NCI-H510A (cell line): ENCODE results near the gene PXMP2.

Experiments used
- DNase-seq: peaks from one replicate; lab custom pipeline; 2025; lab: John Stamatoyannopoulos, UW

The PXMP2 gene

DNA sequence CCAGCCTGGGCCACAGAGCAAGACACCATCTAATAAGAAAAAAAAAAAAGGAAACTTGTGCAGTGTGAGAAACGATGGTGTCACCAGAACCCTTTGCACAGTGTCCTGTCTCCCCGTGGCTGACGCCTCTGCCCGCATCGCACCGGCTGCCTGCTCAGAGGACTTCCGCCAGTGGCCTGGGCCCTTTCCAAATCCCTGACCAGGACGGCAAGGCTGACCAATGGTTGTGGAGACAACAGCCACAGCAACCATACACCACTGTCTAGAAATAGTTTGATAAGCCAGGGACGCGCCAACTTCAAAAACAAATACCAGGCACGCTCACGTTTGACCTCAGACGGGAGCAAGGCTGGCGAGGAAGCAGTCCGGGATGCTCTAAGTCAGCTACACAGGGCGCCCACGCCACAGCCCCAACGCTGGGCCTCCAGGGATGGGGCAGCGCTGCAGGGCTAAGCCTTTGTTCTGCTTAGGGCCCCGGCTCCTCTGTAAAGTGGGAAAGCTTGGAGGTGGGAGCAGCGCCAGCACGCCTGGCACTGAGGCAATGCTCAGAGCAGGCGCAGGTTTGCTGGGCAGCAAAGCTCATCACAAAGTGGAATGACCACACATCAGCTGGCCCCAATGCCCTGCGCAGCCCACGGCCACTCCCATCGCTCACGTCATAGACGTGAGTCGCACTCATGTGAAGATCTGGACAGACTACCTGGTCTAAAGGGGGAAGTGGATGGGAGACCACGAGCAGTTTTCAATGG is 35.8 kb downstream of the PXMP2 start:
- no peak for DNase-seq

DNA sequence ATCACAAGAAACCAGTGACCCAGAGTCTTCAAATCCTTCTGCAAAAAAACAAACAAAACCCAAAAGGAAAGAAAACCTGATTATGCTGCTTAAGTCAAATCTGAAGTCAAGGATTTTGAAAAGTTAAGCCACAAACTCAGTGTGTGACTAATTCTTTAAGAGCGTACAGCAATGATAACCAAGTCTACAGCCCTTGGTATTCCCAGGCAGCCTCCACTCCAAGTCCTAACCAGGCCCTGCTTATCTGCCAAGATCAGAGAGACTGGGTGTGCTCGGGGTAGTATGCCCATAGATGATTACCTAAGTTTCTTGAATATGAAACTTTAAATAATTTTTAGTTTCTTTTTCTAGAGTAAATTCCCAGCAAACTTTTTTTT is 36.4 kb downstream of the PXMP2 start:
- DNase-seq, result no peak

DNA sequence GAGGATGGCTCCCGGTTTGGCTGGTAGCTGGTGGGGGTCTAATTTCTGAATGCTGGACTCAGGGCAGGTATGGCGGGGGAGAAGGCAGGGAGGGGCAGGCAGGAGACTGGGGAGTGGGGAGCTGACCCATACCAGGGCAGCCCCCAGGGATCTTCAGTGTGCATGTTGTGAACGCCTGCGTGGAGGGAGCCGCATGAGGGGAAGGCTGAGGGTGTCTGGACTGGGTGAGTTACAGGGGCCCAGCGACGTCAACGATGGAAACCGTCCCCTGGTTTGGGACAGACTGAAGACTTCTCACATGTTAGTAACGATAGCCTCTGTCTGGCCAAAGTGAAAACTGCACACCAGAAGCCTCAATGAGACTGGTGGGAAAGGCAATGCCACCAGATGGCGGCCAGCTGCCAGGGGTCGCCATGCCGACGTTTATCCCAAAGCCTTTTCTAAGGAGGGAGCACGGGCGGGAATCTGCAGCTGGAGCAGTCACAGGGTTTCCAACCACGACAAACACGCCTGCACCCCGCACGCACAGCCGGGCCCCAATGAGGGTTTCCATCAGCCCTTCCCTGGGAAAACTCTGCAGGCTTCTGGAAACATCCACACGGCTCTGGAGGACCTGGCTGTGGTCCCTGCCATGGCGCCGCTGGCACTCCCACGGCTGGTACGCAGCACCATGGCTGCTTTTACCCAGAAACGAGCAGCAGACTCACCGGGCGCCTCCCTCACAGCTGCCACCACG is 37.3 kb downstream of the PXMP2 start:
- no peak for DNase-seq

DNA sequence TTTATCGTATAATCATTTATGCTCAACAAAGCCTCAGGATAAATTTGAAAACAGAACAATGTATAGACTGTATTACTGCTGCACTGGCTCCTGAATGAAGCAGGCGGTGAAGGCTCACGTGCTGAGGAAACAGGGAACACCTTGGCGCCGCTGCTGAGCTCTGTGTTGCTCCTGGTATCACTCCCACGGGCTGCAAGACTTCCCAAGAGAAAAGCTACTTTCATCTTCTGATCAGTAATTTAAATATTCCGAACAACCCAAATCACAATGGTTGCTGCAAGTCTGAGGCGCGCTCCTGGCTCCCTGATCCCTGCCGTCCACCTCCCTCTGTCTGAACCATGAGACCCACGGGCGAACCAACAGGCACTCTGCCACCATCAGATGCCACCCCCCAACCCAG is 39.0 kb downstream of the PXMP2 start:
- DNase-seq, result no peak

DNA sequence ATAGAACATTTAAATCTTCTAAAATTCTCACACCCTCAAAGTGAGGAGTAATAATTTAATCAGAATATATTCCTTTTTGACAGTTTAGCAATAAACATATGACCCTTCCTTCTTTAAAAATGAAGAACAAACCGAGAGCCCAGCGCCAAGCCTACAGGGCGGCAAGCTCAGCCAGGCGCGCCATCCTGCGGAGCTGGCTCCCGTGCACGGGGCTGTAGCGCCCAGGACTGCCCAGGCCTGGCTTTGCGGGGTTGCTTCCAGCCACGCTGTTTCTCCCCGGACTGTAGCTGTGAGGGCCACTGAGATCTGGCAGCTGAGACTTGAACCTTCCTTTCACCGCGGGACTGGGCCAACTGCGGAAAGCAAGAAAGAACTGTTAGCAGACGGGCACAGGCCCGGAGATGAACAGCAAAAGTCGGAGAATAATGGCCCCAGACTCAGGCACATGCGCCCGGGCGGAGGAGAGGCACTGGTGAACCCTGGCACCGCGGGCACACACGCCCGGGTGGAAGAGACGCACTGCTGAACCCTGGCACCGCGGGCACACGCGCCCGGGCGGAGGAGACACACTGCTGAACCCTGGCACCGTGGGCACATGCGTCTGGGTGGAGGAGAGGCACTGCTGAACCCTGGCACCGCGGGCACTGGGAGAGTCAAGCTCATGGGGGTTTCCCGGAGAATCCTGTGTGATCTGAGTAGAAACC is 39.9 kb downstream of the PXMP2 start:
- DNase-seq, result no peak

DNA sequence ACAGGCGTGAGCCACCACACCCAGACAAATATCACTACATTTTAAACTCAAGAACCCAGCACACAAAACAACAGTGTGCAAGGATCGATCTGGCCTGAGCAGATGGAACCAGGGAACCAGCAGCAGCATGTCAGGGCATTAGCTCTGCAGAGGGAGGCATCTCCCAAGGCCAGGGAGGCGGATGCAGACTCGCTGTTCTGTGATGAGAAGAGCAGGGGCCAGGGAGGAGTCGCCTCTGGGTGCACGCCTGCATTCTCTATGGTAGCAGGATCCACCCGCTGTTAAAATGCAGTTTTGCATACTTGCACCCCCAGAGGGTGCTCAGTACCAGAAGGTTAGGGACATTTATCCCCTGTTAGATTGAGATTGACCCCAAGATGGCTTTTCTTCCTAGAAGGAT is 41.1 kb downstream of the PXMP2 start:
- no peak for DNase-seq

DNA sequence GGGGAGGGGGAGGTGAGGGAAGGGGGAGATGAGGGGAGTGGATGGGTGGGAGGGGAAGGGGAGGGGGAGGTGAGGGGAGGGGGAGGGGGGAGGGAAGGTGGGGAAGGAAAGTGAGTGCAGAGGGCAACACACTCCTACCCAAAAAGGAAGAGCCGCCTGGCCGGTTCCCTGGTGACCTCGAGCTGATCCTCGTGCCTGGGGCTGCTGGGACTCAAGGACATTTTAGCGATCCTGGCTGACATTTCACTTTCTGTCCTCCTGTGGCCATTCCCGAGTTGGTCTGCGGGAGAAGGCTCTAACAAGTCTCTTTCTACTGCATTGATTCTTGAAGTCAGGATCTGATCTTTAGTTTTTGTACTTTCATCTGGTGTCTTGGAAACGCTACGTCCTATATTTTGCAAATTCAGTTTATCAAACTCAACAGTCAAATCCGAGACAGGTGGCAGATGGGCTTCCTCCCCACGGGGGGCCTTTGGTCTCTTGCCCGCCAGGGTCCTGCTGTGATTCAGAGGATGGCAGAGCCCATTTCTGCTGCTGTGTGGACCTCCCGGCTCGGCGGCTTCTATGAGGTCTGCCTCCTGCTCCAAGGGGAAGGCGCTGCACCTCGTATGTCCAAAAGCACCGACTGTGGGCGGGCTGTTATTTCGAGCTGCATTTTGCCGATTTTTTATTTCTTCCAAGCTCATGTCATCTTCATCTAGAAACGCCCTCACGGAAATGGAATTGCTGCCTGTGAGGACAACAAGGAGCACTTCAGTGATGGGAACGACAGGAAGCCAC is 42.3 kb downstream of the PXMP2 start:
- no peak for DNase-seq

DNA sequence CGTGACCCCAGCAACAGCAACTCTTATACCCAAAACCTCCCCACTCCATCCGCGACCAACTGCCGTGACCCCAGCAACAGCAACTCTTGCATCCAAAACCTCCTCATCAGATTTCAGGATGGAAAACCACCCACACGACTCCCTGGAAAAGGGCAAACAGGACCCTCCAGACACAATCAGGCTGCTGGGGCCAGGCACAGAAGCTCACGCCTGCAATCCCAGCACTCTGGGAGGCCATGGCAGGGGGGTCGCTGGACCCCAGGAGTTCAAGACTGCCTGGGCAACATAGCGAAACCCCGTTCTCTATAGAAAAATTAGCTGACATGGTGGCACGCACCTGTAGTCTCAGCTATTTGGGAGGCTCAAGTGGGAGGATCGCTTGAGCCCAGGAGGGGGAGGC is 43.0 kb downstream of the PXMP2 start:
- DNase-seq, result no peak

DNA sequence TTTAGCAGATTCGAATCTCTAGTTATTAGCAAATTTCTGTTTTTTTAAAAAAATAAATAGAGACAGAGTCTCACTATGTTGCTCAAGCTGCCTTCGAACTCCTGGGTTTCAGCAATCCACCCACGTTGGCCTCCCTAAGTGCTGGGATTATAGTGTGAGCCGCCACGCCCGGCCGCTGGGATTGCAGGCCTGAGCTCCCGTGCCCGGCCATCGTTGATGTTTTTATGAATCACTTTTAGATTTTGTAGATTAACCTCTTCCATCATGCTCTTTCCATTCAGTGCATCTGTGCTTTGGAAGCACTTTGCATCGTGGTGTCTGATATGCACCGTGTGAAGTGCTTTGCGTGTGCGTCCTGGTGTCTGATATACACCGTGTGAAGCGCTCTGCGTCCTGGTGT is 44.2 kb downstream of the PXMP2 start:
- no peak for DNase-seq

DNA sequence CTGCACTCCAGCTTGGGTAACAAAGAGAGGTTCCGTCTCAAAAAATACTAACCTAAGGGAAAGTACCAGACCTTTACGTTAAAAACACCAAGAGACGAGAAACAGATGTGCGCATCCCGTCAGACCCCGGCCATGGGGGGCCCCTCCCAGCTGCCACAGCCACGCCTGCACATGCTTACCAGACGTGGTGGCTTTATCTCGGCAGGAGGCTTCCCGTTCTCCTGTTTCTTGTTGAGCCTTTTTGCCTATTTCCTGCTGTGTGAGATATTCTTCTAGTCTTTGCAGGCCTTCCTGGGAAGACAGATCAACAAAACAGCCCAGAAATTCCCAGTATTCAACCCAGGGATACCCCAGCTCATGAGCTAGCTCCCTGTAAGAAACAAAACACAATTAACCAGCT is 46.8 kb downstream of the PXMP2 start:
- no peak for DNase-seq

DNA sequence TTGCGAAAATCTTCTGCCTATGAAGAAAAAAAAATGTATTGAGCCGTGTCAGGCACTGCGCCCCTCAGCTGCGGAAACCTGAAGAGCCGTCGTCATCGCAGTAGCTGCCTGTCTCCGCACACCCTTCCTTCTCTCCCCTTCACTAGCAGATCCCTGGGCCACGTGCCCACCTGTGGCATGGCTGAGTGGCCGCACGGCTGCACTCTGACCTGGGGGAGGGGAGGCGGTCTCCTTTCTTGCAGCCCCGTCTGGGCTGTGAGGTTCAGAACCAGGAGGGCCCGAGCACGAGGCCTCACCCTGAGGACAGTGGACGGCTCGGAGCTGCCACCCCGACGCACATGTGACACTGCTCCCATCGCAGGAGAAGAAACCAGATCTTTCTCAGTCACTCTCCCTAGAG is 48.1 kb downstream of the PXMP2 start:
- no peak for DNase-seq

DNA sequence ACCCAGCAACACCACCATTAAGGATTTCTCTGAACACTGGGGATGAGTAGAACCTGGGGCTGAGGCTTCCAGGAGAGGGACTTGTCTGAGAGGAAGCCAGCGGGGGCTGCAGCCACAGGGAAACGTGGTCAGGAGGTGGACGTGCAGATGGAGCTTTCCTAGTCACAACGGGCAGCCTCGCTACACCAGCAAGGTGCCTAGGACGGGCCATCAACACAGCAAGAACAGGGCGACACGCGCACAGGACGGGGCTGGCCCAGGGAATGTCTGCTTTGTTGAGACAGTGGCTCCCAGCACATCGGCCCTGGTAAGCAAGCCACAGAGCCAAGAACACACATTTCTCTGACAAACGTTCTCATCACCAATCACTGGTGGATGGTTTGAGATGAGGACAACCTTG is 49.0 kb downstream of the PXMP2 start:
- DNase-seq, result no peak

DNA sequence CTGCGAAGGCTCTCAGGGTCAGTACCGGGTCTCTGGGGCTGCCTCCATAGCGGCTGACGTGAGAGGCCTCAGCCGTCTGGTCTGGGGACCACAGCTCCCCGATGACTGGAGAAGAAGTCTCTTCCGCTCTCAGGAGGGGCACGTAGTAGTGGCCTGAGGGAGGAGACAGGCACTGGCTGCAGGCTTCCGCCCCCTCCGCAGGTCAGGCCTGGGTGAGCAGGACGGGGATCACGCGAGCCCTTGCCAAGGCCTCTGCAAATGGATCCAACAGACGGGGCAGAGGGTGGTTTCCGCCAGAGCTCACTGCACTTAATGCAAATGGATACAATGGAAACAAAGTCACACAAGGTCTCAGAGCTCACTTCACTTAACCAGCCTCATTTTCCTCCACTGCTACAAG is 49.5 kb downstream of the PXMP2 start:
- no peak for DNase-seq

DNA sequence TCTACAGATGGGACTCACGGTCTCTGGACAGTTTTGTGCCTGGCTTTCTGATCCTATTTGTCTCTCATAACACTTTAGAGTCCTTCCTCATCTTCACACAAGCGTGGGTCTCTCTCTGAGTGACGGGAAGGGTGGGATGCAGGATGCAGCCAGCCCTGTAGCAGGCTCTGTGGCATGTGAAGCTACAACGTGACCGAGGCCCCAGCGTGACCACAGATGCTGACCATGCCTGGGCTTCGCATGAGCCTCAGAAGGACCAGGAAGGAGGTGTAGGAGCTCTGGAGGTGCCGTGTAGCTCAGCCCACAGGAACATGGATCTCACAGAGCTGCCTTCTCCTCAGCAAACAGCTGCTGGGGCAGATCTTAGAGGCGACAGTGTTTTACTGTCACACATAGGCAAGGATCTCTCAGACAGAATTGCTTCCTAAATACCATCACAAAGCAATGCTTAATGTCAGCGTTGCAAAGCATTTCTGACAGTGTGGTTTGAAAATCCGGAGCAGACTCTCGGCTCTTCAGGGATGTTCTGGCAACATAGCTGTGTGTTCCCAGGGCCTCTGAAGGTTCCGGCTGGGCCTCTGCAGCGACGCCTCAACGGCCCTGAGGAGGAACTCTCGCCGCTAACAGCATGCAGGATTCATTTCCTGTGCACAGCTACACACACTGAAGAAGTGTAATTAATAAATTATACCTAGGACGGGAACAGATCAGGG is 52.4 kb downstream of the PXMP2 start:
- no peak for DNase-seq

DNA sequence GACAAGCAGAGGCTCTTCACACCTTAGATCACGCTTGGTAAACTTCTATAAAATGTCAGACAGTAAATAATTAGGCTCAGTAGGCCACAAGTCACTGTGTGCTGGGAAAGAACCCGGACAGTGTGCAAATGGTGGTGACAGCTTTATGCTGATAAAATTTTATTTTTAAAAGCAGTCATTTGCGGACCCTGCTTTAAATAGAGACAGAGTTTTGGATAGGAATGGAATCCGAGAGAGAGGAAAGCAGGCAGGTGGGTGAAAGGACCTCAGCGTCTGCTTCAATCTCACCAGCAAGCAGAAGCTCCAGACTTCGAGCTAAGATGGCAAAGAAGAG is 52.9 kb downstream of the PXMP2 start:
- DNase-seq, result no peak

DNA sequence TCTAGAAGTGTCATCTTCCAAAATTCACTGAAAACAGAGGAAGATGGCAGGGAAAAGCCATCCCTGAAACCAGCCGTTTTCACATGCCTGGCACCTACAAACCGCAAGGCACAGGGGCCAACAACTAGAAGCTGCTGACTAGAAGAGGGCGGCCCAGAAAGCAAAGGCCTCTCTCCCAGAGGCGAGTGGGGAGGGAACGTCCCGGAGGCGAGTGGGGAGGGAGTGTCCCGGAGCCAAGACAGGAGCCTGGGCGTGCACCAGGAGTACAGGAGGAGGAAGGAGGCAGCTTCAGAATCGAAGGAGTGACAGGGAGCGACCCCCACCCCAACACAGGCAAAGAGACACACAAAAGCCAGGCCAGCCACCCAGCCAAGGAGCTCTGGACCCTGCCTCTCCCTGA is 53.3 kb downstream of the PXMP2 start:
- DNase-seq, result no peak

DNA sequence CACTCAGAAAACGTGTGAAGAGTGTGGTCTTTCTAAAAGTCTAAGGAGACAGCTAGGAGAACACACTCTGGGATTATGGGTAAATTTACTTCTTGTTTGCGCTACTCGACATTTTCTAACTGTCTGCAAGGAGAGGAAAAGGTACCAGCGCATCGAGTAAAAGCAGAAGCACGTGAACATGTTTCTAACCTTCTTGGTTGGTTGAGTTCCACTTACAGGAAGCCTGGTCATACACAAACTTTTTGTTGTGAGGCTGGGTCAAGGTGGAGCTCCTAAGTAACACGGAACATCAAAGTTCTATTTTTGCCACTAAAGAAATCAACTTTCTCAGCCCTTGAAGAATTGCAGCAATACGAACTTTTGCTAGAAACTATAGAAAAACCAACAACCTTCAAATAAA is 54.2 kb downstream of the PXMP2 start:
- DNase-seq, result no peak

DNA sequence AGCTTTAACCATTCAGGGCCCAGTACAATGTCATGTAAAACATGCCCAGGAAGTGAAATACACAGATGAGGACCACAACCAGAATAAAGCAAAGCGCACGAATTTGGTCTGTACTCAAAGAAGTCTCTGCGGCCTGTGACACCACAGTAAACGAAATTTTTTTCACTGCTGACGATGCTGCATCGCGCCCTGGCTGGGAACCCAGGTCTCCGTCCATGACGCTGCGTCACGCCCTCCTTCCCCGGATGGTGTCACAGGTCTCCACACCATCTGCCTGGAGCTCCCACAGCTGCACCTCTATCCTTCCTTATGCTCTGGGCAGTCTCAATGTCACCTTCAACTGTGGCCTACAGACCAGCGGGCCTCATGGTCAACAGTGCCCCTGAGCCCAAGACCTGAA is 56.4 kb downstream of the PXMP2 start:
- no peak for DNase-seq

DNA sequence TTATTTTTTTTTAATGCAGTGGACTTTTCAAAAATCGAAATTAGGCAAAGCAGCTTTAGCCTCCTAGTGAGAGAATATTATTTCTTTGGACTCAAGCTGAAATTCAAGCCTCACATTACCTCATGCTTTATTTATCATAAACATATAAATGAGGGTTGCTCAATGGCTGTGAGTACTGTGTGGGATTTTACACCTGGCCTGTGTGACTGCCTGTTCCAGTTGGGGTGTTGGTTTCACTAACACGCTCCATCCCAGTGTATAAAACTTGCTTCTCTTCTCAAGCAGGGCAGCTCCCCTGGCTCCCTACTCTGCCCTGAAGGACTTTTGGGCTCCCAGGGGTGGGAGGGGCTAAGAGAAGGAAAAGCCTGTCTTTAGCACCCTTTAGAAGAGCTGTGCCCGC is 59.2 kb downstream of the PXMP2 start:
- DNase-seq, result no peak

DNA sequence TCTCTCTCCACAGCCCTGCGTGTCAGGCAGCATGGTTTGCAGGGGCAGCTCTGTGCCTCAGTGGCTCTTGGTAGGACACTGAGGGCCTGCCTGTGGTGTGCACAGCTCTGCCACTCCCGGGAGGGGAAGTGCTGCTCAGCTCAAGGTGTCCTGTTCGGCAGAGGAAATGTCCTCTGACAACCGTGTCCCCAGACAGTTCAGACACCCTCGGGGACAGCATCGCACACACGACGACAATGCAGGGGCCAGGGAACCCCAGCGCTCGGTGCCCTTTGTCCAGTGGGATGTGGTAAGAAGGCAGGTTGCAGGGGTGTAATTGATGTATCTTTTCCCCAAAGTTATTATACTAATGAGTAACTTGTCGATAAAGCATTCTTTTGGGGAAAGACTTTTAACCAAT is 60.0 kb downstream of the PXMP2 start:
- DNase-seq, result no peak

DNA sequence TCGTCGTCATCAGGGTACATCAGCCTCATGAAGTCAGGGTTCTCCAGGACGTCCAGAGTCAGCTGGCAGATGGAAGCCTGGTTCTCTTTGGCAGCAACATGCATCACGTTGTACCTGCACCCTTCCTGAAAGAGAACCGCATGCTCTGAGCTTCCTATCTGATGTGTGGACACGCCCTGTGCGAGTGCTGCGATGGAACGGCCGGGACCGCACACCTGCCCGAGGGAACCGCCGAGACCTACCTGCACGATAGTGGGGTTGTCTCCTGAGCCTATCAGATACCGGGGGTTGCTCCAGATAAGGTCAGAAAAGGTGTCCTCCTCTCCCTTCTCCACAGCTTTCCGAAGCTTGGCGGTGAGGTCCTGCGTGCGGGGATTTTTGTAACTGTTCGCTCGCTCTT is 60.5 kb downstream of the PXMP2 start:
- DNase-seq, result no peak

DNA sequence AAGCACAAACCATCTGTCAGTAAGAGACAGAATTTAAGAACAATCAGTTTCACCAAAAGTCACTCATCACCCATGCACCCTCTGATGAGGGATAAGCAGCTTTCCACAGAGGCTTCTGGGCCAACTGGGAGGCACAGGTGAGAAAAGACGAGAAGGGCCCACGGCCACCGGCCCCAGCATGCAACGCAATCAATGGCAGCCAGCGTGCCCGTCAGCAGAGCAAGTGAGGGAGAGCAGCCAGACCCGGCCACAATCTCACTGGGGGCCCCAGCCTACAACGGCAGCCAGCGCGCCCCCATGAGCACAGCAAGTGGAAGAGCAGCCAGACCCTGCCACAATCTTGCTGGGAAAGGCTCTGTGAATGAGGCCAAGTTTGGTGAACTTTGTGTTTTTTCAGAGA is 60.9 kb downstream of the PXMP2 start:
- no peak for DNase-seq
